BJ (cell line): ENCODE results near the gene SCARB1. TPM values are rescaled to one million over a fixed set of nuclear protein-coding genes. Genes with fewer than 3 reads are reported as not detected.
A peak's percentile ranks its signal among the peaks of the same experiment; 100 is the strongest.

Experiments
- CTCF ChIA-PET: fragments of 350-600 bp; formaldehyde crosslinking; extraction: SDS; loops from one replicate; lab custom pipeline; 2021; ENCODE audit warnings: antibody characterized with exemption, inconsistent platforms; lab: Yijun Ruan, JAX
- POLR2A ChIA-PET: fragments of 300-600 bp; sonication (Branson Sonifier 250); formaldehyde crosslinking; extraction: SDS; loops from one replicate; lab custom pipeline; 2021; ENCODE audit warnings: antibody characterized with exemption; lab: Charles Lee
- DNase-seq: peaks from one replicate; pipeline ENCODE4 v3.0.0-alpha.2; 2011; ENCODE audit warnings: low read depth
- H3K27me3 ChIP-seq: 2 replicates; pipeline ENCODE4 v1.6.0; 2011; ENCODE audit warnings: low read length; ENCODE audit not compliant: control insufficient read depth, insufficient read depth
- H3K36me3 ChIP-seq: 2 replicates; pipeline ENCODE4 v1.5.1; 2011; ENCODE audit warnings: low read length; ENCODE audit not compliant: control insufficient read depth, insufficient read depth
- H3K4me3 ChIP-seq: 2 replicates; pipeline ENCODE4 v1.5.1; 2011; ENCODE audit warnings: low read depth, mild to moderate bottlenecking, control low read depth, low read length
- polyA plus RNA-seq: library from polyadenylated mRNA; depleted of rRNA; stranded (reverse); fragments of >200 nt; gene quantifications from 2 replicates; pipeline ENCODE4 v1.2.3, GENCODE V29; 2011
- TF ChIP-seq, protein P1 (sequence below): IDR thresholded peaks from 2 replicates; pipeline ENCODE4 v1.5.1; 2011; ENCODE audit warnings: low read depth, mild to moderate bottlenecking, control low read depth, inconsistent platforms, low read length, moderate library complexity; ENCODE audit not compliant: insufficient read depth

SCARB1 gene
- polyA plus RNA-seq, 1 experiment: 38.4 TPM

DNA sequence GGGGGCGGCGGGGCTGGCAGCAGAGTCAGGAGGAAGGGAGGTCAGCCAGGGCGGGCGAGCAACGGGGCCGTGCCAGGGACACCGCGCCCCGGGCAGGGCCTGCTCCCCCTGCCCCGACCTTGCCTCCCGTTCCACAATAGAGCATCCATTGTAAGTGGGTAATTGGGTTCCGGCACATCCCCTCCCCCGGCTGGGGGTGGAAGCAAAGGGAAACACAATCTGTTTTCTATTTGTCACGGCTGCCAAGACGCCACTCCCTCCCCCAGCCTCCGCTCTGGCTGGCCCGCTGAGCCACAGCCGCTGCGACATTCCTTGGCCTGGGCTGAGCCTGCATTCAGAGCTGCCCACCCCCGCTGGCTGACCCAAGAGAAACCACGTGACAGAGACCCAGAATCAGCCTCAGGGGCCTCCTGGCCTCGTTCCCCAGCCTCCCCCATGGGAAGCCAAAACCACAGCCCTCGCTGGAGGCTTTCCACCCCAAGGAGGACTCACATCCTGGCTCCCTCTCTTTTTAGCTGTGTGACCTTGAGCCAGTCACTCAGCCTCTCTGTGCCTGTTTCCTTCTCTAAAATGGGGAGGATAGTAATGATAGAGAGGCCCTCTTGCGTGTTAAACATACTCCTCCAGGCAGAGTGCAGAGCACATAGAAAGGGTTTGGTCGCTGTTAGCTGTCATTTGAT, 117.6 kb downstream of the SCARB1 start:
- peak; percentile 83 for DNase-seq
- no peaks in the 10 kb centered on the region for H3K36me3 ChIP-seq
- no peaks in the 10 kb centered on the region for H3K27me3 ChIP-seq
- TF ChIP-seq, protein P1, sequence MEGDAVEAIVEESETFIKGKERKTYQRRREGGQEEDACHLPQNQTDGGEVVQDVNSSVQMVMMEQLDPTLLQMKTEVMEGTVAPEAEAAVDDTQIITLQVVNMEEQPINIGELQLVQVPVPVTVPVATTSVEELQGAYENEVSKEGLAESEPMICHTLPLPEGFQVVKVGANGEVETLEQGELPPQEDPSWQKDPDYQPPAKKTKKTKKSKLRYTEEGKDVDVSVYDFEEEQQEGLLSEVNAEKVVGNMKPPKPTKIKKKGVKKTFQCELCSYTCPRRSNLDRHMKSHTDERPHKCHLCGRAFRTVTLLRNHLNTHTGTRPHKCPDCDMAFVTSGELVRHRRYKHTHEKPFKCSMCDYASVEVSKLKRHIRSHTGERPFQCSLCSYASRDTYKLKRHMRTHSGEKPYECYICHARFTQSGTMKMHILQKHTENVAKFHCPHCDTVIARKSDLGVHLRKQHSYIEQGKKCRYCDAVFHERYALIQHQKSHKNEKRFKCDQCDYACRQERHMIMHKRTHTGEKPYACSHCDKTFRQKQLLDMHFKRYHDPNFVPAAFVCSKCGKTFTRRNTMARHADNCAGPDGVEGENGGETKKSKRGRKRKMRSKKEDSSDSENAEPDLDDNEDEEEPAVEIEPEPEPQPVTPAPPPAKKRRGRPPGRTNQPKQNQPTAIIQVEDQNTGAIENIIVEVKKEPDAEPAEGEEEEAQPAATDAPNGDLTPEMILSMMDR: no peak
- ChIA-PET CTCF (interaction anchor here (1.0 to 1.5 kb wide), 2 partner anchors 11 to 18 kb away, joined by 3 read pairs; no protein-coding TSS in a partner anchor), POLR2A (interaction anchor here (0.6 to 1.0 kb wide), 2 partner anchors 37 to 179 kb away, joined by 3 to 5 read pairs; partner anchors contain the start of gene NCOR2)
- H3K4me3 ChIP-seq: no peak overlapping the region

DNA sequence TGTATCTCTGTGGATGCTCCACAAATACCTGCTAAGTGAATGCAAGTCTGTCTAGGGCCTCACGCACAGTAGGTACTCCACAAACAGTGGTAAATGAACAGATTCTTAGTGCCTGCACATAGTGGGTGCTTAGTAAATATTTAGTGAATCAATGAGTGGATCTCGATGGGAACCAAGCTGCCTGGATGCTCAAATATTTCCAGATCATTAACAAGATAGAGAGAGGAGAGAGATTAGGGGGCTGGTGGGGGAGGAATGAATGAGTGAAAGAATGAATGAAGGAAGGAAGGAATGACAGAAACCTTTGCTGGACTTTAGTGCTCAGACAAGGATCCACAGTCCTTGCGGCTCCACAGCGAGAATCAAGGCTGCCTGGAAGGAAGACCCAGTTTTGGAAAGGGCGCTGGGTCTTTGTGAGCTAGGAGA, 118.2 kb downstream of the SCARB1 start:
- TF ChIP-seq, protein P1: no peak
- Histone ChIP-seq H3K4me3 (no peak overlapping the region), H3K27me3 (no peaks in the 10 kb centered on the region), H3K36me3 (no peaks in the 10 kb centered on the region)
- DNase-seq: no peak
- CTCF ChIA-PET: interaction anchor here (1.0 to 1.5 kb wide), 2 partner anchors 10 to 19 kb away, joined by 3 read pairs; no protein-coding TSS in a partner anchor
- POLR2A ChIA-PET: interaction anchor here (1.0 kb wide), 1 partner anchor 36 kb away, joined by 5 read pairs; no protein-coding TSS in a partner anchor

DNA sequence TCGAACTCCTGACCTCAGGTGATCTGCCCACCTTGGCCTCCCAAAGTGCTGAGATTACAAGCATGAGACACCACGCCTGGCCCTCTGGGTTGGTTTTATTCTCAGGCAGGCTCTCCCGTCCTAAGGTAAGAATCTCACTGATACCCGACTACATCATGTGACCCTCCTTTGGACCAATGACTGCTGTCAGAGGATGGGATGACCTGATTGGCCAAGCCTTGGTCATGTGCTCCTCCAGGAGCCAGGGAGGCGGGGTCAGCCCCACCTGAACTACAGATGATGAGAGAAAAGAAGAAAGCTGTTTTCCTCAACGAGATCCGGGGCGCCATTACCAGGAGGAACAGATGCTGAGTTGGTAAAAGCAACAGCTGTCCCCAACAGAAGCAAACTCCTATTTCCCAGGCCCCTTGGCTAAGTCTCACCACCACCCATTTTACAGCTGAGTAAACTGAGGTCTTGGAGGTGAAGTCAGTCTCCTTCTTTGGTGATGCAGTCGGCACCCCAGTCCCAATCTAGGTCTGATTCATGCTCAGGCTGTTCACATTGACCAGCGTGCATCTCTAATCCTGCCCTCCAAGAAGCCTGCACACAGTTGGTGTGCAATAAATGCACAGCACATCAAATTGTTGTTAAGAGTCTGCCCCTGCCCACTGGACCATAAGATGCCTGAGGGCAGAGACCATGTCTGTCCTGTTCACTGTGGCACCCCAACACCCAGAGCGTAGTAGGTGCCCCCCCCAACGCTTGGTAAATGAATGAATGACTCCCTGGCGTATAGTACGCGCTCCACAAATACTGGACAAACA, 118.8 kb downstream of the SCARB1 start:
- no peak for DNase-seq
- H3K36me3 ChIP-seq: no peaks in the 10 kb centered on the region
- no peaks in the 10 kb centered on the region for H3K27me3 ChIP-seq
- TF ChIP-seq, protein P1: no peak
- ChIA-PET CTCF (interaction anchor here (1.3 to 1.5 kb wide), 2 partner anchors 10 to 12 kb away, joined by 3 to 4 read pairs; no protein-coding TSS in a partner anchor), POLR2A (no interaction called here)
- no peak overlapping the region for H3K4me3 ChIP-seq

DNA sequence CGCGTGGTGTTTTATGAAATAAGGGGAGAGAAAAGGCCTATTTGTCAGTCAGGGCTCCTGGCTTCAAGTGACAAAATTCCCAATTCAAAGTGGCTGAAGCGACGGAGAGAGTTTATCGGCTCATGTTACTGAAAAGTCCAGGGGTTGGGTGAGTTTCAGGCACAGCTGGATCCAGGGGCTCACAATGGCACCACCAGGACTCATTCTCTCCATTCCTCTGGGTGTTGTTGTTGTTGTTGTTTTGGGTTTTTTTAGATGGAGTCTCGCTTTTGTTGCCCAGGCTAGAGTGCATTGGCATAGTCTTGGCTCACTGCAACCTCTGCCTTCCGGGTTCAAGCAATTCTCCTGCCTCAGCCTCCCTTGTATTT, 119.4 kb downstream of the SCARB1 start:
- TF ChIP-seq, protein P1: no peak
- no peaks in the 10 kb centered on the region for H3K36me3 ChIP-seq
- CTCF ChIA-PET: interaction anchor here (1.3 to 1.5 kb wide), 2 partner anchors 9 to 12 kb away, joined by 3 to 4 read pairs; no protein-coding TSS in a partner anchor
- no peak overlapping the region for H3K4me3 ChIP-seq
- POLR2A ChIA-PET: no interaction called here
- no peaks in the 10 kb centered on the region for H3K27me3 ChIP-seq
- DNase-seq: no peak
